OCI-LY7 (cell line): ENCODE data around the gene COPS6.

Source experiments
- CTCF ChIP-seq: fragments of 200-600 bp; sonication (generic); conservative IDR thresholded peaks from 2 replicates; pipeline ENCODE4 v1.5.1; 2014; ENCODE audit warnings: mild to moderate bottlenecking, antibody characterized with exemption, low read length, moderate library complexity, mixed read lengths
- EZH2phosphoT487 ChIP-seq: fragments of 200-600 bp; sonication (generic); IDR thresholded peaks from 2 replicates; pipeline ENCODE4 v1.6.1; 2018; ENCODE audit warnings: low read depth, borderline replicate concordance, mild to moderate bottlenecking, mixed run types, antibody characterized with exemption, low read length, moderate library complexity, mixed read lengths

GRCh38 chr7:100077205-100077604, 11.6 kb upstream of the COPS6 start:
- no peak for TF ChIP-seq CTCF
- no peak for TF ChIP-seq EZH2phosphoT487
